HG03280 (cell line): ENCODE data around the gene AGTR1.

Experiments
- ATAC-seq: cut with Tn5 transposase; IDR thresholded peaks from one replicate; pipeline ENCODE4 v1.9.1; 2021; ENCODE audit warnings: mild to moderate bottlenecking, moderate library complexity; ENCODE audit not compliant: unreplicated experiment

Gene AGTR1

GRCh38 chr3:148697306-148698189 lies at the start of gene AGTR1:
Gene AGTR1 (plus strand): TSS chr3:148697903. CDS start chr3:148741036, 43,133 bp downstream.
- ATAC-seq = no peak

- no peak for ATAC-seq
Measured at GRCh38 chr3:148648685-148649352, 48.9 kb upstream of the AGTR1 start.

- no peak for ATAC-seq
Measured at GRCh38 chr3:148651549-148651948, 46.2 kb upstream of the AGTR1 start.

GRCh38 chr3:148654433-148654832 lies 43.3 kb upstream of the AGTR1 start:
- ATAC-seq = no peak

- ATAC-seq = no peak
Measured at GRCh38 chr3:148657470-148657869, 40.2 kb upstream of the AGTR1 start.

GRCh38 chr3:148659512-148659911 lies 38.2 kb upstream of the AGTR1 start:
- ATAC-seq = no peak

GRCh38 chr3:148680289-148680688 lies 17.4 kb upstream of the AGTR1 start:
- no peak for ATAC-seq

GRCh38 chr3:148681080-148681479 lies 16.6 kb upstream of the AGTR1 start:
- ATAC-seq = no peak

- no peak for ATAC-seq
Measured at GRCh38 chr3:148682997-148683396, 14.7 kb upstream of the AGTR1 start.

GRCh38 chr3:148694116-148694515 lies 3.6 kb upstream of the AGTR1 start:
- ATAC-seq = no peak

- no peak for ATAC-seq
Measured at GRCh38 chr3:148698190-148698810, 597 bp downstream of the AGTR1 start.

- ATAC-seq = no peak
Measured at GRCh38 chr3:148705314-148705713, 7.6 kb downstream of the AGTR1 start.

- ATAC-seq = no peak
Measured at GRCh38 chr3:148707601-148708380, 10.1 kb downstream of the AGTR1 start.

- no peak for ATAC-seq
Measured at GRCh38 chr3:148708409-148708808, 10.7 kb downstream of the AGTR1 start.

- ATAC-seq = no peak
Measured at GRCh38 chr3:148709560-148710253, 12.0 kb downstream of the AGTR1 start.

GRCh38 chr3:148710665-148711064 lies 13.0 kb downstream of the AGTR1 start:
- no peak for ATAC-seq

- no peak for ATAC-seq
Measured at GRCh38 chr3:148711981-148712666, 14.4 kb downstream of the AGTR1 start.

- no peak for ATAC-seq
Measured at GRCh38 chr3:148714521-148714920, 16.8 kb downstream of the AGTR1 start.

GRCh38 chr3:148716657-148717056 lies 19.0 kb downstream of the AGTR1 start:
- ATAC-seq = no peak
